HCT116 (cell line): ENCODE results near the gene TMCO4. TPM values are rescaled to one million over a fixed set of nuclear protein-coding genes. Genes with fewer than 3 reads are reported as not detected.

Source experiments
- ATAC-seq: fragments of 200-7000 bp; cut with Tn5 transposase; 2 replicates; pipeline ENCODE4 v1.9.1; 2020; ENCODE audit warnings: mild to moderate bottlenecking, moderate library complexity
- BruUV-seq: library from RNA; stranded (reverse); fragments of 400-500 nt; replicated peaks from 2 replicates; lab custom pipeline; 2021; lab: Mats Ljungman, UMichigan
- CTCF ChIA-PET: fragments of 300-600 bp; sonication (Branson Sonifier 250); formaldehyde crosslinking; loops from one replicate; lab custom pipeline; 2021; ENCODE audit warnings: antibody characterized with exemption; lab: Charles Lee
- POLR2A ChIA-PET: fragments of 300-600, 350-600 bp; sonication (Branson Sonifier 250); formaldehyde crosslinking; loops from one replicate; lab custom pipeline; 2021; ENCODE audit warnings: antibody characterized with exemption; lab: Charles Lee
- RAD21 ChIA-PET, 2 experiments: fragments of 300-600 bp; sonication (Branson Sonifier 250); formaldehyde crosslinking; loops; one replicate each; lab custom pipeline; 2023; ENCODE audit warnings: low total read pairs in 2 of 2; ENCODE audit not compliant: uncharacterized antibody in 2 of 2, unreplicated experiment in 2 of 2, low non-redundant PET in 1 of 2; lab: Charles Lee
- DNase-seq: peaks from one replicate; pipeline ENCODE4 v3.0.0-alpha.2; 2010; ENCODE audit warnings: low read depth, low spot score
- H2AFZ ChIP-seq: fragments of 200-600 bp; shearing (Covaris generic), sonication (generic); 2 replicates; pipeline ENCODE4 v1.6.1; 2017; ENCODE audit warnings: low read depth, mixed run types, mixed read lengths, antibody characterized with exemption, low read length; ENCODE audit not compliant: poor library complexity, severe bottlenecking
- H3K27ac ChIP-seq: 2 replicates; pipeline ENCODE4 v1.5.1; 2012; ENCODE audit warnings: low read depth, low read length
- H3K27me3 ChIP-seq: fragments of 200-600 bp; sonication (generic); 2 replicates; pipeline ENCODE4 v1.6.1; 2016; ENCODE audit warnings: mixed run types, low read length, mixed read lengths; ENCODE audit not compliant: insufficient read depth
- H3K36me3 ChIP-seq, 2 experiments: fragments of 200-500 bp in 1 of 2; fragments of 200-600 bp in 1 of 2; sonication (Bioruptor generic) in 1 of 2; sonication (generic) in 1 of 2; 2 replicates each; pipeline versions ENCODE4 v1.5.1 to v1.6.1; 2014 to 2016; ENCODE audit warnings: low read length in 2 of 2, inconsistent platforms in 1 of 2, mixed read lengths in 1 of 2, mixed run types in 1 of 2; ENCODE audit not compliant: insufficient read depth in 2 of 2, control insufficient read depth in 1 of 2
- H3K4me1 ChIP-seq, 2 experiments: fragments of 200-600 bp in 1 of 2; sonication (generic) in 1 of 2; 2 replicates each; pipeline versions ENCODE4 v1.5.1 to v1.6.1; 2012 to 2017; ENCODE audit warnings: low read length in 2 of 2, inconsistent platforms in 1 of 2, mild to moderate bottlenecking in 1 of 2, mixed read lengths in 1 of 2, mixed run types in 1 of 2, moderate library complexity in 1 of 2; ENCODE audit not compliant: insufficient read depth in 2 of 2, control insufficient read depth in 1 of 2
- H3K4me2 ChIP-seq: fragments of 200-600 bp; sonication (generic); 2 replicates; pipeline ENCODE4 v1.6.1; 2017; ENCODE audit warnings: mixed run types, low read length, mixed read lengths
- H3K4me3 ChIP-seq, 2 experiments: fragments of 200-600 bp in 1 of 2; sonication (generic) in 1 of 2; replicated peaks in 1 of 2; 2 replicates each; pipeline ENCODE4 v1.5.1; 2011 to 2016; ENCODE audit warnings: low read length in 2 of 2, control low read depth in 1 of 2, low read depth in 1 of 2, mild to moderate bottlenecking in 1 of 2, mixed read lengths in 1 of 2, mixed run types in 1 of 2
- H3K79me2 ChIP-seq: fragments of 200-600 bp; sonication (generic); 2 replicates; pipeline ENCODE4 v1.6.1; 2017; ENCODE audit warnings: mild to moderate bottlenecking, mixed run types, low read length, moderate library complexity, mixed read lengths; ENCODE audit not compliant: insufficient read depth
- H3K9ac ChIP-seq: fragments of 200-600 bp; sonication (generic); 2 replicates; pipeline ENCODE4 v1.6.1; 2016; ENCODE audit warnings: low read length, mixed read lengths
- H3K9me2 ChIP-seq: fragments of 200-600 bp; sonication (generic), shearing (Covaris generic); 2 replicates; pipeline ENCODE4 v1.6.1; 2017; ENCODE audit warnings: mixed run types, mild to moderate bottlenecking, moderate library complexity; ENCODE audit not compliant: insufficient read depth
- H3K9me3 ChIP-seq, 2 experiments: fragments of 200-500 bp in 1 of 2; fragments of 200-600 bp in 1 of 2; sonication (Bioruptor generic) in 1 of 2; sonication (generic) in 1 of 2; 2 replicates each; pipeline ENCODE4 v1.6.1; 2014 to 2017; ENCODE audit warnings: low read length in 2 of 2, mixed read lengths in 2 of 2, inconsistent platforms in 1 of 2, low read depth in 1 of 2, mild to moderate bottlenecking in 1 of 2, mixed run types in 1 of 2, moderate library complexity in 1 of 2; ENCODE audit not compliant: control insufficient read depth in 1 of 2, insufficient read depth in 1 of 2
- H4K20me1 ChIP-seq: fragments of 200-600 bp; sonication (generic), shearing (Covaris generic); 2 replicates; pipeline ENCODE4 v1.6.1; 2017; ENCODE audit warnings: mixed run types, mild to moderate bottlenecking, moderate library complexity; ENCODE audit not compliant: insufficient read depth
- CBX3 ChIP-seq: IDR thresholded peaks from 2 replicates; pipeline ENCODE4 v1.6.1; 2012; ENCODE audit warnings: low read depth
- CTCF ChIP-seq, 3 experiments: fragments of 200-600 bp in 1 of 3; sonication (generic) in 1 of 3; IDR thresholded peaks in 2 of 3; conservative IDR thresholded peaks in 1 of 3; 2 replicates each; pipeline ENCODE4 v1.5.1; 2012 to 2017; ENCODE audit warnings: low read depth in 2 of 3, low read length in 2 of 3, antibody characterized with exemption in 1 of 3, borderline replicate concordance in 1 of 3, control low read depth in 1 of 3, mild to moderate bottlenecking in 1 of 3, mixed read lengths in 1 of 3, mixed run types in 1 of 3, moderate library complexity in 1 of 3; ENCODE audit not compliant: insufficient read depth in 1 of 3
- REST ChIP-seq: IDR thresholded peaks from 2 replicates; pipeline ENCODE4 v1.6.1; 2012; ENCODE audit warnings: low read depth
- SRF ChIP-seq: IDR thresholded peaks from 2 replicates; pipeline ENCODE4 v1.6.1; 2012; ENCODE audit warnings: low read depth
- ZNF274 ChIP-seq: fragments of 200-500 bp; sonication (Bioruptor generic); IDR thresholded peaks from 2 replicates; pipeline ENCODE4 v1.6.1; 2014; ENCODE audit warnings: mild to moderate bottlenecking, low read depth, low read length, inconsistent platforms
- intact Hi-C: fragments of 100-400 bp; cut with micrococcal nuclease; formaldehyde crosslinking; loops from 2 replicates; pipeline ENCODE4 v1.10.0; 2022
- total RNA-seq: library from RNA; stranded (reverse); gene quantifications from one replicate; pipeline ENCODE4 v1.2.1, GENCODE V29; 2021; ENCODE audit not compliant: unreplicated experiment

TMCO4 gene
- total RNA-seq, 1 experiment from 2014 or later = 12.7 TPM

- Histone ChIP-seq H3K9ac (no peak overlapping the region), H3K79me2 (no peaks in the 10 kb centered on the region), H4K20me1 (no peaks in the 10 kb centered on the region), H2AFZ (no peak overlapping the region), H3K9me2 (no peaks in the 10 kb centered on the region), H3K4me3 (no peak overlapping the region), H3K36me3 (0 out of 4 replicates have a peak, but pooled peaks cover 0 to 4% of the 10 kb centered on the region in 2 experiments), H3K4me1 (no peaks in the 10 kb centered on the region), H3K27me3 (no peaks in the 10 kb centered on the region), H3K27ac (no peak overlapping the region), H3K9me3 (peaks cover 0 to 10% of the 10 kb centered on the region in 2 experiments; a peak in 1 of 4 replicates), H3K4me2 (no peak overlapping the region)
- POLR2A ChIA-PET = no interaction called here
- DNase-seq (no peak), ATAC-seq (no peak)
- intact Hi-C loops = no loop called here
- no peak for TF ChIP-seq CTCF (IDR thresholded peaks at IDR 0.05 in 2 of 3, conservative IDR thresholded peaks at IDR 0.05 in 1 of 3; ENCODE audit: borderline replicate concordance in 1 of 3, insufficient read depth in 1 of 3, low read depth in 2 of 3, low read length in 2 of 3)
- peak; percentile 50; the same call in 1 of the 2 replicates for TF ChIP-seq CBX3
- no peak for TF ChIP-seq SRF
- no peak for TF ChIP-seq REST
- TF ChIP-seq ZNF274 = no peak
- RAD21 ChIA-PET = no interaction called here
- CTCF ChIA-PET = no interaction called here
- no TSS peak for BruUV-seq
Measured at GRCh38 chr1:19730232-19730631, 69.5 kb downstream of the TMCO4 start.
